ENCODE data around the gene IL12RB2.

The IL12RB2 gene, protein sequence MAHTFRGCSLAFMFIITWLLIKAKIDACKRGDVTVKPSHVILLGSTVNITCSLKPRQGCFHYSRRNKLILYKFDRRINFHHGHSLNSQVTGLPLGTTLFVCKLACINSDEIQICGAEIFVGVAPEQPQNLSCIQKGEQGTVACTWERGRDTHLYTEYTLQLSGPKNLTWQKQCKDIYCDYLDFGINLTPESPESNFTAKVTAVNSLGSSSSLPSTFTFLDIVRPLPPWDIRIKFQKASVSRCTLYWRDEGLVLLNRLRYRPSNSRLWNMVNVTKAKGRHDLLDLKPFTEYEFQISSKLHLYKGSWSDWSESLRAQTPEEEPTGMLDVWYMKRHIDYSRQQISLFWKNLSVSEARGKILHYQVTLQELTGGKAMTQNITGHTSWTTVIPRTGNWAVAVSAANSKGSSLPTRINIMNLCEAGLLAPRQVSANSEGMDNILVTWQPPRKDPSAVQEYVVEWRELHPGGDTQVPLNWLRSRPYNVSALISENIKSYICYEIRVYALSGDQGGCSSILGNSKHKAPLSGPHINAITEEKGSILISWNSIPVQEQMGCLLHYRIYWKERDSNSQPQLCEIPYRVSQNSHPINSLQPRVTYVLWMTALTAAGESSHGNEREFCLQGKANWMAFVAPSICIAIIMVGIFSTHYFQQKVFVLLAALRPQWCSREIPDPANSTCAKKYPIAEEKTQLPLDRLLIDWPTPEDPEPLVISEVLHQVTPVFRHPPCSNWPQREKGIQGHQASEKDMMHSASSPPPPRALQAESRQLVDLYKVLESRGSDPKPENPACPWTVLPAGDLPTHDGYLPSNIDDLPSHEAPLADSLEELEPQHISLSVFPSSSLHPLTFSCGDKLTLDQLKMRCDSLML

DNA sequence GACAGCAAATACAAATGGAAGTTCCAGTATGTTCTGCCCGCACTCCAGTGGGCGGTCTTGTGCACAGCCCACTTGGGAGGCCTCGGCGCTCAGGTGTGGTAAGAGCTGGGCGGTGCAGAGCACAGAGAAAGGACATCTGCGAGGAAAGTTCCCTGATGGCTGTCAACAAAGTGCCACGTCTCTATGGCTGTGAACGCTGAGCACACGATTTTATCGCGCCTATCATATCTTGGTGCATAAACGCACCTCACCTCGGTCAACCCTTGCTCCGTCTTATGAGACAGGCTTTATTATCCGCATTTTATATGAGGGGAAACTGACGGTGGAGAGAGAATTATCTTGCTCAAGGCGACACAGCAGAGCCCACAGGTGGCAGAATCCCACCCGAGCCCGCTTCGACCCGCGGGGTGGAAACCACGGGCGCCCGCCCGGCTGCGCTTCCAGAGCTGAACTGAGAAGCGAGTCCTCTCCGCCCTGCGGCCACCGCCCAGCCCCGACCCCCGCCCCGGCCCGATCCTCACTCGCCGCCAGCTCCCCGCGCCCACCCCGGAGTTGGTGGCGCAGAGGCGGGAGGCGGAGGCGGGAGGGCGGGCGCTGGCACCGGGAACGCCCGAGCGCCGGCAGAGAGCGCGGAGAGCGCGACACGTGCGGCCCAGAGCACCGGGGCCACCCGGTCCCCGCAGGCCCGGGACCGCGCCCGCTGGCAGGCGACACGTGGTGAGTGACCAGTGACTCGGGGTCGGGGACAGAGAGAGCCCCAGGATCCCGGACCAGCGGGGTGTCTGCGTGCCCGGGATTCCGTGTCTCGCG, at the start of gene IL12RB2:
Gene IL12RB2, plus strand, starts transcription at position 623 of the 810 bp plus-strand sequence. CDS start 12,496 bp downstream, outside the sequence.
- no peak within 1 kb of the TSS for H3K9ac ChIP-seq (ENCODE audit: low read length)

GRCh38 chr1:67261680-67262079, 46.0 kb upstream of the IL12RB2 start:
- Histone ChIP-seq H3K27me3 (ENCODE audit: control insufficient read depth in 1 of 2, insufficient read depth in 2 of 2, low read length in 2 of 2) (no peaks in the 10 kb centered on the region), H3K9me3 (ENCODE audit: low read length) (no peaks in the 10 kb centered on the region), H3K4me1 (ENCODE audit: insufficient read depth, low read length) (no peaks in the 10 kb centered on the region), H3K27ac (ENCODE audit: low read depth, low read length) (no peak overlapping the region), H3K4me3 (ENCODE audit: low read depth in 1 of 2, low read length in 2 of 2) (no peak overlapping the region), H3K36me3 (ENCODE audit: insufficient read depth, low read length) (no peaks in the 10 kb centered on the region), H3K9ac (ENCODE audit: low read length) (no peak overlapping the region)

More for the DNA sequence above, at the start of gene IL12RB2:
- Histone ChIP-seq H3K36me3 (ENCODE audit: insufficient read depth, low read length) (no peaks in the 10 kb centered on the region), H3K4me1 (ENCODE audit: insufficient read depth, low read length) (no peaks in the 10 kb centered on the region), H3K9me3 (ENCODE audit: low read length) (no peaks in the 10 kb centered on the region), H3K27ac (ENCODE audit: low read depth, low read length) (no peak within 1 kb of the TSS), H3K4me3 (ENCODE audit: low read depth in 1 of 2, low read length in 2 of 2) (peak within 1 kb of the TSS in 1 of 2 donors; percentile 27), H3K27me3 (ENCODE audit: control insufficient read depth in 1 of 2, insufficient read depth in 2 of 2, low read length in 2 of 2) (peaks cover 0 to 14% of the 10 kb centered on the region in 2 donors)

DNA sequence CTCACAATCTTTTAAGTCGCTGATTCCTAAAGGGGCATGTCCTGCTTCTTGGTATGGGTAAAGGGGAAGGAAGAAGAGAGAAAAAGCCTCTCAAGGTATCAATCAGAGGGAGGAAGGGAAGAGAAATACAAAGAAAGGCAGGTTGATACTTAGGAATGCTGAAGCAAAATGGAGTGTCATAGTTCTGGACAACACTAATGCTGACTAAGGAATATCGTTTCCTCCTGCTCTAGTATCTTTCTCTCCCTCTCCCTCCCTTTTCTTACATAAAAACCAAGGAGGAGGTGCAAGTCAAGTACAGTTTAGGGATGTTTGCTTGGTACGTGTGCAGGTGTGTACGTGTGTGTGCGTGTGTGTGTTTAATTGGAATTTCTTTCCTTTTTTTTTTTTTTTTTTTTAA, 44.9 kb upstream of the IL12RB2 start:
- Histone ChIP-seq H3K27me3 (ENCODE audit: control insufficient read depth in 1 of 2, insufficient read depth in 2 of 2, low read length in 2 of 2) (no peaks in the 10 kb centered on the region), H3K27ac (ENCODE audit: low read depth, low read length) (no peak overlapping the region), H3K9ac (ENCODE audit: low read length) (no peak overlapping the region), H3K36me3 (ENCODE audit: insufficient read depth, low read length) (no peaks in the 10 kb centered on the region), H3K4me3 (ENCODE audit: low read depth in 1 of 2, low read length in 2 of 2) (no peak overlapping the region), H3K9me3 (ENCODE audit: low read length) (no peaks in the 10 kb centered on the region), H3K4me1 (ENCODE audit: insufficient read depth, low read length) (no peaks in the 10 kb centered on the region)

DNA sequence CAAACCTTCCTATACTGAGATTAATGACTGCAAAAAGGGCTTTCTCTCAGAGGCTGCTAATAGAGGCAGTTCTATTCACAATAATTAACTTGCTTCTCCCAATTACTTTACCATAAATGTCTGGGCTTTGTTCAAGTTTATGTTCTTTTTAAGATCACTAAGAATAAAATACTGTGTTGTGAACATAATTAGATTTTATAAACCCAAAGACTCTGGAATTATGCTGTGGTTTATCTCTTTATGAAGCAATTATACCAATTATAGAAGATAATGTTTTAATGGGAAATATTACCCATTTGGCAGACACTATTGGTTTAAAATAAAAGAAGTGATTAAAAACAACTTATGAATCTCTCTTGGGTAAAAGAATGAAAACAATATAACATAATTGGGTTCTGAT, 43.5 kb upstream of the IL12RB2 start:
- Histone ChIP-seq H3K27me3 (ENCODE audit: control insufficient read depth in 1 of 2, insufficient read depth in 2 of 2, low read length in 2 of 2) (no peaks in the 10 kb centered on the region), H3K9me3 (ENCODE audit: low read length) (no peaks in the 10 kb centered on the region), H3K4me3 (ENCODE audit: low read depth in 1 of 2, low read length in 2 of 2) (no peak overlapping the region), H3K4me1 (ENCODE audit: insufficient read depth, low read length) (no peaks in the 10 kb centered on the region), H3K36me3 (ENCODE audit: insufficient read depth, low read length) (no peaks in the 10 kb centered on the region), H3K27ac (ENCODE audit: low read depth, low read length) (no peak overlapping the region), H3K9ac (ENCODE audit: low read length) (no peak overlapping the region)

DNA sequence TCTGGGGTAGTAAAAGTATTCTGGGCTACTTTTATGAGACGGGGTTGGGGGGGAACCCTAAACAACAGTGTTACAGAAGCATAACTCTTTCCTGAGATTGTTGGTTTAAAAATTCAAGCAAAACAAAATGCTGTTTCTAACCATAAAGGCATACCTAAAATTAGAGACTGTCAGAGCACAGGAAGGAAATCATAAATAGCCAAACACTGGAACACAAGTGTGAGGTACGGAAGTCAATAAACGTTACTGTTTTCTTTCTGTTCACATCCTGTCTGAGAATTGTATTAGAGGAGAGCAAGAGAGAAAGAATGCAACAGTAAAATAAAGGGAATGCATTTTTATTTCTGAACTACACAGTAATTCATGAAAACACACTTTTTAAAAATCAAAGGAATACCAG, 42.8 kb upstream of the IL12RB2 start:
- H3K27ac ChIP-seq (ENCODE audit: low read depth, low read length), result no peak overlapping the region
- no peak overlapping the region for H3K9ac ChIP-seq (ENCODE audit: low read length)
- no peaks in the 10 kb centered on the region for H3K4me1 ChIP-seq (ENCODE audit: insufficient read depth, low read length)
- H3K27me3 ChIP-seq (ENCODE audit: control insufficient read depth in 1 of 2, insufficient read depth in 2 of 2, low read length in 2 of 2), result no peaks in the 10 kb centered on the region
- no peaks in the 10 kb centered on the region for H3K36me3 ChIP-seq (ENCODE audit: insufficient read depth, low read length)
- no peak overlapping the region for H3K4me3 ChIP-seq (ENCODE audit: low read depth in 1 of 2, low read length in 2 of 2)
- H3K9me3 ChIP-seq (ENCODE audit: low read length), result no peaks in the 10 kb centered on the region

- H3K27me3 ChIP-seq (ENCODE audit: control insufficient read depth in 1 of 2, insufficient read depth in 2 of 2, low read length in 2 of 2), result no peaks in the 10 kb centered on the region
- H3K36me3 ChIP-seq (ENCODE audit: insufficient read depth, low read length), result no peaks in the 10 kb centered on the region
- no peak overlapping the region for H3K4me3 ChIP-seq (ENCODE audit: low read depth in 1 of 2, low read length in 2 of 2)
- H3K4me1 ChIP-seq (ENCODE audit: insufficient read depth, low read length), result no peaks in the 10 kb centered on the region
- H3K9me3 ChIP-seq (ENCODE audit: low read length), result no peaks in the 10 kb centered on the region
- H3K27ac ChIP-seq (ENCODE audit: low read depth, low read length), result no peak overlapping the region
- H3K9ac ChIP-seq (ENCODE audit: low read length), result no peak overlapping the region
These were observed 38.6 kb upstream of the IL12RB2 start for GRCh38 chr1:67269061-67269460.

DNA sequence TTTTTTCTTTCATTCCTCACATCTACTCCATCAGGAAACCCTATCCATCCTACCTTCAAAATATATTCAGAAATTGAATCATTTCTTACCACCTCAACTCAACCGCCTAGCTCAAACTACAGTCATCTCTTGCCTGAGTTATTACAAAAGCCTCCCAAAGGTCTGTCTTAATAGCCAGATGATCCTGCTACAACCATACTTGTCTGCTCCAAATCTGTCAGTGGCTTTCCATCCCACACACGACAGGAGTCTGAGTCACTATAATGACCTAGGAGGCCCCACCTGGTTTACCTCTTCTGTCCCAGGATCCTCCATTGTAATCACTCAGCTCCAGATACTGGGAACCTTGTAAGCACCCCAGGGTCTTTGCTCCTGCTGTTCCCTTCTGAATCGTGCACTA, 37.1 kb upstream of the IL12RB2 start:
- no peaks in the 10 kb centered on the region for H3K36me3 ChIP-seq (ENCODE audit: insufficient read depth, low read length)
- no peak overlapping the region for H3K27ac ChIP-seq (ENCODE audit: low read depth, low read length)
- H3K27me3 ChIP-seq (ENCODE audit: control insufficient read depth in 1 of 2, insufficient read depth in 2 of 2, low read length in 2 of 2), result no peaks in the 10 kb centered on the region
- H3K9ac ChIP-seq (ENCODE audit: low read length), result no peak overlapping the region
- no peaks in the 10 kb centered on the region for H3K9me3 ChIP-seq (ENCODE audit: low read length)
- no peaks in the 10 kb centered on the region for H3K4me1 ChIP-seq (ENCODE audit: insufficient read depth, low read length)
- no peak overlapping the region for H3K4me3 ChIP-seq (ENCODE audit: low read depth in 1 of 2, low read length in 2 of 2)

- H3K9ac ChIP-seq (ENCODE audit: low read length), result no peak overlapping the region
- no peak overlapping the region for H3K27ac ChIP-seq (ENCODE audit: low read depth, low read length)
- no peaks in the 10 kb centered on the region for H3K36me3 ChIP-seq (ENCODE audit: insufficient read depth, low read length)
- no peaks in the 10 kb centered on the region for H3K9me3 ChIP-seq (ENCODE audit: low read length)
- H3K27me3 ChIP-seq (ENCODE audit: control insufficient read depth in 1 of 2, insufficient read depth in 2 of 2, low read length in 2 of 2), result no peaks in the 10 kb centered on the region
- no peak overlapping the region for H3K4me3 ChIP-seq (ENCODE audit: low read depth in 1 of 2, low read length in 2 of 2)
- H3K4me1 ChIP-seq (ENCODE audit: insufficient read depth, low read length), result no peaks in the 10 kb centered on the region
These were observed 34.1 kb upstream of the IL12RB2 start for GRCh38 chr1:67273591-67273990.

GRCh38 chr1:67274623-67275325, 32.9 kb upstream of the IL12RB2 start:
- Histone ChIP-seq H3K9ac (ENCODE audit: low read length) (no peak overlapping the region), H3K4me1 (ENCODE audit: insufficient read depth, low read length) (no peaks in the 10 kb centered on the region), H3K27me3 (ENCODE audit: control insufficient read depth in 1 of 2, insufficient read depth in 2 of 2, low read length in 2 of 2) (no peaks in the 10 kb centered on the region), H3K27ac (ENCODE audit: low read depth, low read length) (no peak overlapping the region), H3K4me3 (ENCODE audit: low read depth in 1 of 2, low read length in 2 of 2) (no peak overlapping the region), H3K9me3 (ENCODE audit: low read length) (no peaks in the 10 kb centered on the region), H3K36me3 (ENCODE audit: insufficient read depth, low read length) (no peaks in the 10 kb centered on the region)

DNA sequence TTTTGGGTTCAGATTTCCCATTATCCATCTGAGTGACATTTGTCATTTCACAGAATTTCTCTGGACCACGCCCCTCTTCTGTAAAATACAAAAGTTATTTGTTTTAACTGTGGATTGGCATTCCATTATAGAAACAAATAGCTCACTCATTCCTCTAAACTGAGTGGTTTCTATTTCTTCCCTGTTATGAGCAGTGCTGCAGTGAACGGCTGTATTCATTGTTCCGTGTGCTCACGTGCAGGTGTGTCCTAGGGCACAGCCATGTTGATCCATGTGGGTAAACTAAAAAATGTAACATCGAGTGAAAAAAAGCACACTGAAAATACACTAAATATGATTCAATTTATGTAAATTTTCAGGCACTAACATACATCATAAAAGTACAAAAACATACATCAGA, 27.0 kb upstream of the IL12RB2 start:
- Histone ChIP-seq H3K27ac (ENCODE audit: low read depth, low read length) (no peak overlapping the region), H3K4me1 (ENCODE audit: insufficient read depth, low read length) (no peaks in the 10 kb centered on the region), H3K36me3 (ENCODE audit: insufficient read depth, low read length) (no peaks in the 10 kb centered on the region), H3K27me3 (ENCODE audit: control insufficient read depth in 1 of 2, insufficient read depth in 2 of 2, low read length in 2 of 2) (no peaks in the 10 kb centered on the region), H3K9me3 (ENCODE audit: low read length) (no peaks in the 10 kb centered on the region), H3K4me3 (ENCODE audit: low read depth in 1 of 2, low read length in 2 of 2) (no peak overlapping the region), H3K9ac (ENCODE audit: low read length) (no peak overlapping the region)
